Renal cortical epithelial cell (primary cell): ENCODE data around the gene GBP4. TPM values are rescaled to one million over a fixed set of nuclear protein-coding genes. Genes with fewer than 3 reads are reported as not detected.

Source experiments
- DNase-seq: peaks from one replicate; pipeline ENCODE4 v3.0.0-alpha.2; 2011; ENCODE audit warnings: low read depth
- total RNA-seq: library from RNA; depleted of rRNA; stranded (reverse); fragments of >200 nt; gene quantifications from 2 replicates; pipeline ENCODE4 v1.2.3, GENCODE V29; 2014

GBP4 gene
- total RNA-seq, 1 donor from 2014 or later = 0.55 TPM

GRCh38 chr1:89170170-89171066 lies 28.3 kb downstream of the GBP4 start:
- DNase-seq = no peak

- no peak for DNase-seq
Observed at GRCh38 chr1:89169166-89169565, 29.6 kb downstream of the GBP4 start.

- no peak for DNase-seq
Observed at GRCh38 chr1:89167590-89168230, 31.0 kb downstream of the GBP4 start.

GRCh38 chr1:89166705-89167104 lies 32.0 kb downstream of the GBP4 start:
- peak; percentile 18 for DNase-seq

GRCh38 chr1:89165811-89166210 lies 32.9 kb downstream of the GBP4 start:
- DNase-seq = no peak

GRCh38 chr1:89151047-89151446 lies 47.7 kb downstream of the GBP4 start:
- no peak for DNase-seq

- DNase-seq = no peak
Observed at GRCh38 chr1:89149976-89150375, 48.8 kb downstream of the GBP4 start.

- peak; percentile 29 for DNase-seq
Observed at GRCh38 chr1:89149229-89149628, 49.5 kb downstream of the GBP4 start.

- DNase-seq = no peak
Observed at GRCh38 chr1:89147678-89148658, 50.8 kb downstream of the GBP4 start.

GRCh38 chr1:89146721-89147120 lies 52.0 kb downstream of the GBP4 start:
- no peak for DNase-seq

- no peak for DNase-seq
Observed at GRCh38 chr1:89143484-89143883, 55.3 kb downstream of the GBP4 start.

- DNase-seq = no peak
Observed at GRCh38 chr1:89142160-89142559, 56.6 kb downstream of the GBP4 start.

- no peak for DNase-seq
Observed at GRCh38 chr1:89133747-89134146, 65.0 kb downstream of the GBP4 start.

Other genes starting within 250 kb of the GBP4 start
- 31.0 and 54.4 TPM in 2 replicates for gene KYAT3, start 206.3 kb downstream of the GBP4 start, total RNA-seq
- 12.5 and 16.2 TPM in 2 replicates for gene RBMXL1, start 206.3 kb downstream of the GBP4 start, total RNA-seq
- 59.4 and 69.1 TPM in 2 replicates for gene GBP3, start 176.1 kb downstream of the GBP4 start, total RNA-seq
- gene GBP1, start 133.7 kb downstream of the GBP4 start, total RNA-seq = 37.7 and 50.0 TPM in 2 replicates
- 28.8 and 82.1 TPM in 2 replicates for gene GBP2, start 72.8 kb downstream of the GBP4 start, total RNA-seq
- gene GBP7, start 22.9 kb downstream of the GBP4 start, total RNA-seq = not detected in 2 replicates
- gene GBP5, start 73.9 kb upstream of the GBP4 start, total RNA-seq = 0.05 and 0.17 TPM in 2 replicates
- gene GBP6, start 165.1 kb upstream of the GBP4 start, total RNA-seq = under 0.01 and 4.7 TPM in 2 replicates